SK-MEL-5 (cell line): Measurements from ENCODE around the gene SCPEP1. TPM values are rescaled to one million over a fixed set of nuclear protein-coding genes. Genes with fewer than 3 reads are reported as not detected.
"Not testable (repeated sequence)": the region's sequence is repeated elsewhere in the genome, so short reads cannot be mapped to it uniquely, and the experiment has no call there.

Experiments used
- DNase-seq: peaks from one replicate; pipeline ENCODE4 v3.0.0-alpha.2; 2016; ENCODE audit warnings: low read depth, low spot score
- in situ Hi-C: cut with HindIII; loops from 2 replicates; pipeline ENCODE4 v1.10.0; 2016; ENCODE audit warnings: low sequenced_read_pairs, high pct_unique_total_duplicates, low pct_unique_long_range_greater_than_20kb
- total RNA-seq: library from RNA; depleted of rRNA; stranded (reverse); fragments of >200 nt; shearing (Covaris generic); gene quantifications from 2 replicates; pipeline ENCODE4 v1.2.3, GENCODE V29; 2014

SCPEP1 gene
- total RNA-seq, 1 experiment from 2014 or later: 141 TPM

DNA sequence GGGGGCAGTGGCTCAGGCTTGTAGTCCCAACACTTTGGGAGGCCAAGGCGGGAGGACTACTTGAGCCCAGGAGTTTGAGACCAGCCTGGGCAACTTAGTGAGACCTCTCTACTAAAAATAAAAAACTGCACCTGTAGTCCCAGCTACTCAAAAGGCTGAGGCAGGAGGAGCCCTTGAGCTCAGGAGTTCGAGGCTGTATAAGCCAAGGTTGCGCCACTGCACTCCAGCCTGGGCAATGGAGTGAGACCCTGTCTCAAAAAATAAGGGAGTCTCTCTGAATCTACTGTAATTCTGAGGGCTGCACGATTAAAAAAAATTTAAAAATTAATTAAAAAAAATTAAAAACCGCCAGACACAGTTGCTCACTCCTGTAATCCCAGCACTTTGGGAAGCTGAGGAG lies 20.9 kb upstream of the SCPEP1 start:
- DNase-seq: no peak
- in situ Hi-C loops: no loop called here

GRCh38 chr17:56960596-56961538 lies 17.1 kb upstream of the SCPEP1 start, which contains the start of gene COIL:
Gene COIL, minus strand, starts transcription at chr17:56961050. Its CDS starts 31 bp downstream, at chr17:56961019.
- peak; percentile 93 for DNase-seq
- in situ Hi-C loops: no loop called here

DNA sequence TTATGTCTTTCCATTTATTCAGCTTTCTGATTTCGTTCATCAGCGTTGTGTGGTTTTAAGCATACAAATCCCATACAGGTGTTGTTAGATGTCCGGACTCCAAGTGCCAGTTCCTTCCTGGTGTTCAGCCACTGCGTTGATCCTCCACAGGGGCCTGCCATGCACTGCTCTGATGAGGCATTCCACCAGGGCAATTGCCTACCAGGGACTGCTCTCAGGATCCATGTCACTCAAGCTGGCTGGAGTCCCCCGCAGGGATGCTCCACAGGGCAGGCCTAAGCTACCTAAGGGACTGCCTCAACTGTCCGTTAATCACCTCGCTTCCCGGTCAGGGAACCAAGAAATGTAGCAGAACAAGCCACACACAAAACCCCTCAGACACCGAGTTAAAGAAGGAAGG lies 12.7 kb upstream of the SCPEP1 start:
- in situ Hi-C loops: not testable (repeated sequence)

GRCh38 chr17:56965681-56966080 lies 12.2 kb upstream of the SCPEP1 start:
- DNase-seq, in situ Hi-C loops: not testable (repeated sequence)

More for the DNA sequence above, 12.7 kb upstream of the SCPEP1 start:
- not testable (repeated sequence) for DNase-seq

GRCh38 chr17:56966338-56966737 lies 11.6 kb upstream of the SCPEP1 start:
- in situ Hi-C loops: no loop called here
- DNase-seq: no peak

- no peak for DNase-seq
- in situ Hi-C loops: no loop called here
Observed at GRCh38 chr17:56970974-56971373, 7.0 kb upstream of the SCPEP1 start.

DNA sequence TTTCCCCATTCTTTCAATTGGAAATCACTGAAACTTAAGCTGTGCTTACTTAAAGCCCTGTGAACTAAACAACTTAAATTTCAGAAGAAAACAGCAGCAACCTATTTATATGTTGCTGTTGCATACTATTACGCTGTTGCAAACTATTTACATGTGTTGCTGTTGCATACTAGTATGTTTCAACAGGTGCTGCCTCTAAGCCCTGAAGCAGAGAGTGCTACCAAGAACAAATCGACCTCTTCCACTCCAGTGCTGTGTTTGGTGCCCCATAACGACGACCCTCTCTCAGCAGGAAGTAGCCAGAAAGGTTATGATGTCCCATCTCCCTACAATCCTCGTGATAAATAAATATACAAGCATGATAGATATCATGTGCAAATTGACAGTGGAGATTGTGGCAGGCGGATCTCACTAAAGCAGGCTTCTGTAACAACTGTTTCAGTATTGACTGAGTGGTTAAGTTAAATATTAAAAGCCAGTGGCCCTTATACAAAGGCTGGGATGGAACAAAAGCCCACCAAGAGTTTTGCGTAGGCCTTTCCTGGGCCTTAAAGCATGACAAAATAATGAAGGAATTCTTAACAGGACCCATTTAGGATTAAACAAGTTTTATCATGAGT lies 5.7 kb upstream of the SCPEP1 start:
- in situ Hi-C loops: no loop called here
- no peak for DNase-seq

- in situ Hi-C loops: no loop called here
- no peak for DNase-seq
Observed at GRCh38 chr17:56973520-56973919, 4.4 kb upstream of the SCPEP1 start.

GRCh38 chr17:56974055-56974454 lies 3.9 kb upstream of the SCPEP1 start:
- DNase-seq: no peak
- in situ Hi-C loops: no loop called here

- in situ Hi-C loops: no loop called here
- DNase-seq: no peak
Observed at GRCh38 chr17:56975656-56976055, 2.3 kb upstream of the SCPEP1 start.

DNA sequence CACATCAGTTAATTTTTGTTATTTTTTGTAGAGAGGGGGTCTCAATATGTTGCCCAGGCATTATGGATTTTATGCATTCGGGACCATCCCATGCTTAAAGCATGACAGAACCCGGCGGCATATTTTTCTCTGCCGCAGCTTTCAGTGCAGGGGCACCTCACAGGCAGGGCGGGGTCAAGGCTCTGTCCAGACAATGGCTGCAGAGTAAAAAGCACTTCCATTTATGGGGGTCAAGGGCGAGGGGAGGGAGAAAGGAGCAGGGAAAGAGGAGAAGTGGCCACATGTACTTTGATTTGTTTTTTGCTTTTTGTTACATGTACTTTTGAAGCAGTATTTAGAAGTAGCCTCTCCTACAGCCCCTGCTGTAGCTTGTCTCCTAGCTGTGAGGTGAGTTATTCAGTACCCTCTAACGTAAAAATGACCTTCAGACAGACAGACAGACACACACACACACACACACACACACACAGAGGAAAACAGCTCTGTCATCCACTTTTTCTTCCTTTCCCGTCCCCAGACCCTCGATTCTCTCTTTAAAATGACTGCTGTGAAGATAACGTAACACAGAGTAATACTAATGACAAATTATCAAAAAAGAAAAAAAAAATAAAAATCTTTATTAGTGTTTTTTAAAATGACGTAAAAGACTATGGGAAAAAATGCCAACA lies 856 bp upstream of the SCPEP1 start:
- in situ Hi-C loops: no loop called here
- DNase-seq: no peak

DNA sequence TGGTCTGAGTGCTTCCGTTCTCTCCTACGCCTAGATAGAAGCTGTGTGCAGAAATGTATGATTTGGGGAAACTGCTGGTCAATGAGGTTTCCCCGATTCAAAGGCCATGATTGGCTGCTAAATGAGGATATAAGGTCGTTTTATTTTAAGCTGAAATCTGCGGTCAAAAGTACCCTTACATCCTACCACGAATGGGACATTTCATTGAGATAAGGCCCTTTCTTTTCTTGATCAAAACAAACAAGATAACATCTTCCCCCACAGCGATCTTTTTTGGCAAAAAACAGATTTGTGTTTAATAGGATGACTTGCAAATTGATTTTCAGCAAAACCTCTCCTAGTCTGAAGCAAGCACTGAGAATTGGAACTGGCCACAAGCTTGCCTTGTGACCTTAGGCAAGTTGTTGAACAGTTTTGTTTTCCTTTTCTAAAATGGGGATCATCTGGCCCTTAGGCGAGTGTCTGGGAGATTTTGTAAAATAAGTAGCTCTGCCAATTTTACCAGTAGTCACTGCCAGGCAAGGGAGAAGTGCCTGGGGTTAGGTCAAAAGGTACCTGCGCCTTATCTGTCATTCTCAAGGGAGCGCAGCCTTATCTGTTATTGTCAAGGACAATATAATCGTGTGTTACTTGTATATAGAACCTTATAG lies 635 bp downstream of the SCPEP1 start:
- peak; percentile 25 for DNase-seq
- in situ Hi-C loops: no loop called here

- in situ Hi-C loops: no loop called here
- no peak for DNase-seq
Observed at GRCh38 chr17:56979091-56979480, 1.2 kb downstream of the SCPEP1 start.

GRCh38 chr17:56980526-56980925 lies 2.6 kb downstream of the SCPEP1 start:
- DNase-seq, in situ Hi-C loops: not testable (repeated sequence)

- in situ Hi-C loops: no loop called here
- no peak for DNase-seq
Observed at GRCh38 chr17:56982312-56982711, 4.4 kb downstream of the SCPEP1 start.

DNA sequence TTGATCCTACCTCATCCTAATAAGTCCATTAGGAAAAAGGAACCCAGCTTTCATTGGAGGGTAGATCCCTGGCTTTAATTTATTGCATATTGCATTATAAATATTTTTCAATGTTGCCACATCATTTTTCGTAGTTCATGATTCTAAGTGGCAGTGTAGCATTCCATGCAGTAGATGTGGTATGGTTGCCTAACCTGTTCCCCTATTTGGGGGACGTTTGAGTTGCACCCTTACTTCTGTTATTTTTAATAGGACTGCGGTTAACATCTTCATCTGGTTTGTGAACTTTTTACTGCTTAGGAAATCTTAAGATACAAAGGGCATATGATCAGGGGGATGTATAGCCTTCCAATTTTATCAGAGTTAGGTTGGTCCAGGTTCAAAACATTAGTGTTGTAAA lies 5.4 kb downstream of the SCPEP1 start:
- DNase-seq: no peak
- in situ Hi-C loops: no loop called here

- in situ Hi-C loops: no loop called here
- no peak for DNase-seq
Observed at GRCh38 chr17:56985371-56986162, 7.6 kb downstream of the SCPEP1 start.
